Erythroblast (primary cell): ENCODE results near the gene MTCL3.

Experiments used
- GATA1 ChIP-seq: IDR thresholded peaks from 2 replicates; pipeline ENCODE4 v1.6.1; 2011; ENCODE audit warnings: low read depth, mild to moderate bottlenecking, control low read depth, low read length, moderate library complexity
- POLR2A ChIP-seq: IDR thresholded peaks from 2 replicates; pipeline ENCODE4 v1.6.1; 2011; ENCODE audit warnings: mild to moderate bottlenecking, low read length

GRCh38 chr6:127515794-127516661 is 3.1 kb downstream of the MTCL3 start:
- TF ChIP-seq POLR2A (no peak), GATA1 (no peak)
